HL-60 (cell line): ENCODE results near the gene TRMT44.

Experiments
- DNase-seq, 2 experiments: peaks; one replicate each; pipeline ENCODE4 v3.0.0-alpha.2; 2010 to 2020; ENCODE audit warnings: low read depth in 1 of 2, low spot score in 1 of 2
- H3K27ac ChIP-seq: fragments of 250-450 bp; sonication (Bioruptor Pico); replicated peaks from 2 replicates; pipeline ENCODE4 v1.5.1; 2020; ENCODE audit warnings: mild to moderate bottlenecking, moderate library complexity
- H3K27me3 ChIP-seq: fragments of 250-450 bp; sonication (Bioruptor Pico); 2 replicates; pipeline ENCODE4 v1.5.1; 2021; ENCODE audit warnings: mild to moderate bottlenecking, moderate library complexity; ENCODE audit not compliant: insufficient read depth, poor library complexity, severe bottlenecking
- H3K4me3 ChIP-seq: replicated peaks from 2 replicates; pipeline ENCODE4 v1.5.1; 2011; ENCODE audit warnings: mild to moderate bottlenecking, control low read depth, low read length; ENCODE audit not compliant: insufficient read depth
- CTCF ChIP-seq: IDR thresholded peaks from one replicate; pipeline ENCODE4 v1.5.1; 2011; ENCODE audit warnings: low read length, control low read depth, inconsistent platforms; ENCODE audit not compliant: insufficient read depth
- GABPA ChIP-seq: IDR thresholded peaks from 2 replicates; pipeline ENCODE4 v1.6.1; 2012; ENCODE audit warnings: low read depth
- POLR2AphosphoS5 ChIP-seq: IDR thresholded peaks from 2 replicates; pipeline ENCODE4 v1.6.1; 2012; ENCODE audit warnings: low read depth
- REST ChIP-seq: IDR thresholded peaks from 2 replicates; pipeline ENCODE4 v1.6.1; 2012; ENCODE audit warnings: low read depth; ENCODE audit not compliant: insufficient replicate concordance
- SPI1 ChIP-seq: IDR thresholded peaks from 2 replicates; pipeline ENCODE4 v1.6.1; 2012; ENCODE audit warnings: low read depth, mild to moderate bottlenecking, borderline replicate concordance

TRMT44 gene

GRCh38 chr4:8524595-8525382, 84.2 kb downstream of the TRMT44 start:
- DNase-seq, result no peak
- H3K4me3 ChIP-seq, result no peak overlapping the region
- H3K27ac ChIP-seq, result no peak overlapping the region
- TF ChIP-seq SPI1, result no peak
- H3K27me3 ChIP-seq, result no peaks in the 10 kb centered on the region

GRCh38 chr4:8525383-8526120, 85.0 kb downstream of the TRMT44 start:
- H3K4me3 ChIP-seq, result no peak overlapping the region
- H3K27me3 ChIP-seq, result no peaks in the 10 kb centered on the region
- no peak for DNase-seq
- no peak overlapping the region for H3K27ac ChIP-seq
- no peak for TF ChIP-seq CTCF
- no peak for TF ChIP-seq REST
- no peak for TF ChIP-seq SPI1
- no peak for TF ChIP-seq GABPA
- TF ChIP-seq POLR2AphosphoS5, result no peak
